Upper lobe of right lung (tissue), 1 donor: ENCODE data around the gene LARP6. TPM values are rescaled to one million over a fixed set of nuclear protein-coding genes. Genes with fewer than 3 reads are reported as not detected.

ENCODE experiments used
- ATAC-seq: fragments of 200-7000 bp; cut with Tn5 transposase; one replicate; pipeline ENCODE4 v1.9.1; 2020; ENCODE audit warnings: mild to moderate bottlenecking, moderate library complexity
- DNase-seq: peaks from one replicate; pipeline ENCODE4 v3.0.0-alpha.2; 2020
- H3K27ac ChIP-seq: fragments of 200-600 bp; one replicate; pipeline ENCODE4 v1.8.0; 2022
- H3K27me3 ChIP-seq: fragments of 200-600 bp; one replicate; pipeline ENCODE4 v1.8.0; 2022; ENCODE audit warnings: mild to moderate bottlenecking
- H3K36me3 ChIP-seq: fragments of 200-600 bp; one replicate; pipeline ENCODE4 v1.8.0; 2022
- H3K4me1 ChIP-seq: fragments of 200-600 bp; one replicate; pipeline ENCODE4 v1.8.0; 2022
- H3K4me3 ChIP-seq: fragments of 200-600 bp; one replicate; pipeline ENCODE4 v1.8.0; 2022; ENCODE audit warnings: mild to moderate bottlenecking
- H3K9me3 ChIP-seq: fragments of 200-600 bp; one replicate; pipeline ENCODE4 v1.8.0; 2022
- CTCF ChIP-seq: fragments of 200-600 bp; IDR thresholded peaks from one replicate; pipeline ENCODE4 v1.8.0; 2022; ENCODE audit warnings: antibody characterized with exemption
- intact Hi-C: fragments of 100-400 bp; cut with DNase I; formaldehyde crosslinking; loops from one replicate; pipeline ENCODE4 v1.11.0; 2022
- total RNA-seq: library from RNA; stranded (reverse); fragmentation: NEBNext Ultra II Directional; extraction: Animal tissue kit (Norgen Biotek cat#: 25700); gene quantifications from one replicate; pipeline ENCODE4 v1.2.1, GENCODE V29; 2021
- donor health status: DM: no; HTN: yes; CAD: no; lungs with severe emphysema.

The LARP6 gene
- total RNA-seq, 1 donor from 2014 or later = 6.2 TPM

- H3K36me3 ChIP-seq = no peaks in the 10 kb centered on the region
These were observed 21.8 kb downstream of the LARP6 start for GRCh38 chr15:70832176-70832575.

GRCh38 chr15:70831094-70831911 is 22.7 kb downstream of the LARP6 start:
- H3K36me3 ChIP-seq = no peaks in the 10 kb centered on the region
- DNase-seq = no peak
- intact Hi-C loops = no loop called here
- H3K9me3 ChIP-seq = no peaks in the 10 kb centered on the region
- peaks cover 7% of the 10 kb centered on the region for H3K4me1 ChIP-seq
- no peak overlapping the region for H3K27ac ChIP-seq
- H3K27me3 ChIP-seq = no peaks in the 10 kb centered on the region
- ATAC-seq = no peak
- no peak overlapping the region for H3K4me3 ChIP-seq
- TF ChIP-seq CTCF = no peak

More at GRCh38 chr15:70832176-70832575, 21.8 kb downstream of the LARP6 start:
- DNase-seq (no peak), ATAC-seq (no peak)
- Histone ChIP-seq H3K4me3 (no peak overlapping the region), H3K4me1 (no peaks in the 10 kb centered on the region), H3K9me3 (no peaks in the 10 kb centered on the region), H3K27ac (no peak overlapping the region), H3K27me3 (no peaks in the 10 kb centered on the region)
- TF ChIP-seq CTCF = no peak
- intact Hi-C loops = no loop called here

- DNase-seq (no peak), ATAC-seq (no peak)
- Histone ChIP-seq H3K4me3 (no peak overlapping the region), H3K27ac (no peak overlapping the region), H3K36me3 (no peaks in the 10 kb centered on the region), H3K4me1 (peaks cover 8% of the 10 kb centered on the region), H3K27me3 (no peaks in the 10 kb centered on the region), H3K9me3 (no peaks in the 10 kb centered on the region)
- intact Hi-C loops = no loop called here
- no peak for TF ChIP-seq CTCF
These were observed 23.3 kb downstream of the LARP6 start for GRCh38 chr15:70830615-70831014.

GRCh38 chr15:70829371-70830166 is 24.4 kb downstream of the LARP6 start:
- no peak for TF ChIP-seq CTCF
- Histone ChIP-seq H3K4me1 (peaks cover 8% of the 10 kb centered on the region), H3K4me3 (no peak overlapping the region), H3K9me3 (no peaks in the 10 kb centered on the region), H3K27me3 (no peaks in the 10 kb centered on the region), H3K27ac (no peak overlapping the region), H3K36me3 (no peaks in the 10 kb centered on the region)
- no peak for ATAC-seq
- no peak for DNase-seq
- intact Hi-C loops = no loop called here

GRCh38 chr15:70827721-70828120 is 26.2 kb downstream of the LARP6 start:
- ATAC-seq = no peak
- Histone ChIP-seq H3K36me3 (no peaks in the 10 kb centered on the region), H3K27me3 (no peaks in the 10 kb centered on the region), H3K9me3 (no peaks in the 10 kb centered on the region), H3K4me3 (no peak overlapping the region), H3K4me1 (peaks cover 8% of the 10 kb centered on the region), H3K27ac (no peak overlapping the region)
- no peak for DNase-seq
- no peak for TF ChIP-seq CTCF
- intact Hi-C loops = no loop called here
